ENCODE measurements around the gene PGLYRP2.

GRCh38 chr19:15428956-15429824 is 50.1 kb downstream of the PGLYRP2 start:
- TF ChIP-seq, protein P1, sequence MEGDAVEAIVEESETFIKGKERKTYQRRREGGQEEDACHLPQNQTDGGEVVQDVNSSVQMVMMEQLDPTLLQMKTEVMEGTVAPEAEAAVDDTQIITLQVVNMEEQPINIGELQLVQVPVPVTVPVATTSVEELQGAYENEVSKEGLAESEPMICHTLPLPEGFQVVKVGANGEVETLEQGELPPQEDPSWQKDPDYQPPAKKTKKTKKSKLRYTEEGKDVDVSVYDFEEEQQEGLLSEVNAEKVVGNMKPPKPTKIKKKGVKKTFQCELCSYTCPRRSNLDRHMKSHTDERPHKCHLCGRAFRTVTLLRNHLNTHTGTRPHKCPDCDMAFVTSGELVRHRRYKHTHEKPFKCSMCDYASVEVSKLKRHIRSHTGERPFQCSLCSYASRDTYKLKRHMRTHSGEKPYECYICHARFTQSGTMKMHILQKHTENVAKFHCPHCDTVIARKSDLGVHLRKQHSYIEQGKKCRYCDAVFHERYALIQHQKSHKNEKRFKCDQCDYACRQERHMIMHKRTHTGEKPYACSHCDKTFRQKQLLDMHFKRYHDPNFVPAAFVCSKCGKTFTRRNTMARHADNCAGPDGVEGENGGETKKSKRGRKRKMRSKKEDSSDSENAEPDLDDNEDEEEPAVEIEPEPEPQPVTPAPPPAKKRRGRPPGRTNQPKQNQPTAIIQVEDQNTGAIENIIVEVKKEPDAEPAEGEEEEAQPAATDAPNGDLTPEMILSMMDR (IDR thresholded peaks at IDR 0.05) = no peak
- TF ChIP-seq POLR2A (IDR thresholded peaks at IDR 0.05) = no peak

Measured in lower leg skin (tissue), 3 donors.